PC-9 (cell line): ENCODE measurements around the gene PFN4. TPM values are rescaled to one million over a fixed set of nuclear protein-coding genes. Genes with fewer than 3 reads are reported as not detected.

Experiments
- BruUV-seq: library from RNA; stranded (reverse); fragments of 400-500 nt; replicated peaks from 2 replicates; lab custom pipeline; 2021; lab: Mats Ljungman, UMichigan
- CTCF ChIA-PET: fragments of 300-600 bp; sonication (Branson Sonifier 250); formaldehyde crosslinking; loops from one replicate; lab custom pipeline; 2022; ENCODE audit warnings: antibody characterized with exemption; lab: Charles Lee
- POLR2A ChIA-PET: fragments of 300-600 bp; sonication (Branson Sonifier 250); formaldehyde crosslinking; loops from one replicate; lab custom pipeline; 2022; ENCODE audit warnings: antibody characterized with exemption; ENCODE audit not compliant: unreplicated experiment; lab: Charles Lee
- DNase-seq, 2 experiments: peaks; one replicate each; pipeline versions ENCODE4 v3.0.0 to v3.0.0-alpha.2; 2015 to 2022; ENCODE audit warnings: mixed read lengths in 1 of 2
- H2AFZ ChIP-seq: fragments of 200-600 bp; sonication (generic); 2 replicates; pipeline ENCODE4 v1.8.1; 2017; ENCODE audit warnings: antibody characterized with exemption
- H3F3A ChIP-seq: fragments of 200-600 bp; sonication (generic); 2 replicates; pipeline ENCODE4 v1.8.1; 2017; ENCODE audit warnings: antibody characterized with exemption, mild to moderate bottlenecking, low read depth; ENCODE audit not compliant: insufficient read depth
- H3K27ac ChIP-seq: fragments of 200-600 bp; sonication (generic); 2 replicates; pipeline ENCODE4 v1.6.1; 2016; ENCODE audit warnings: mixed run types
- H3K27me3 ChIP-seq: fragments of 200-600 bp; sonication (generic); 2 replicates; pipeline ENCODE4 v1.6.1; 2016; ENCODE audit warnings: low read depth, mixed run types; ENCODE audit not compliant: insufficient read depth
- H3K36me3 ChIP-seq: fragments of 200-600 bp; sonication (generic); 2 replicates; pipeline ENCODE4 v1.6.1; 2016; ENCODE audit warnings: low read depth, mixed run types
- H3K4me1 ChIP-seq: fragments of 200-600 bp; sonication (generic); replicated peaks from 2 replicates; pipeline ENCODE4 v1.6.1; 2016; ENCODE audit warnings: mixed run types; ENCODE audit not compliant: insufficient read depth
- H3K4me2 ChIP-seq: fragments of 200-600 bp; sonication (generic); 2 replicates; pipeline ENCODE4 v1.6.1; 2017; ENCODE audit warnings: mixed run types
- H3K4me3 ChIP-seq: fragments of 200-600 bp; sonication (generic); 2 replicates; pipeline ENCODE4 v1.6.1; 2016; ENCODE audit warnings: mixed run types
- H3K79me2 ChIP-seq: fragments of 200-600 bp; sonication (generic); 2 replicates; pipeline ENCODE4 v1.6.1; 2017; ENCODE audit warnings: low read depth, mixed run types
- H3K9me2 ChIP-seq: fragments of 200-600 bp; sonication (generic); 2 replicates; pipeline ENCODE4 v1.8.1; 2017; ENCODE audit warnings: mild to moderate bottlenecking; ENCODE audit not compliant: insufficient read depth
- H3K9me3 ChIP-seq: fragments of 200-600 bp; sonication (generic); 2 replicates; pipeline ENCODE4 v1.8.1; 2016; ENCODE audit warnings: low read depth; ENCODE audit not compliant: insufficient read depth
- H4K20me1 ChIP-seq: fragments of 200-600 bp; sonication (generic); 2 replicates; pipeline ENCODE4 v1.8.1; 2017; ENCODE audit not compliant: insufficient read depth
- EZH2 ChIP-seq: fragments of 200-600 bp; sonication (generic); IDR thresholded peaks from 2 replicates; pipeline ENCODE4 v1.8.0; 2017; ENCODE audit warnings: antibody characterized with exemption, low read depth
- intact Hi-C: fragments of 100-400 bp; cut with micrococcal nuclease; formaldehyde crosslinking; loops from one replicate; pipeline ENCODE4 v1.10.0; 2022; ENCODE audit not compliant: unreplicated experiment
- total RNA-seq: library from RNA; stranded (reverse); gene quantifications from 2 replicates; pipeline ENCODE4 v1.2.3, GENCODE V29; 2021
- TF ChIP-seq, protein P1 (sequence below): fragments of 200-600 bp; sonication (generic); conservative IDR thresholded peaks from 2 replicates; pipeline ENCODE4 v1.6.1; 2017; ENCODE audit warnings: mixed run types, antibody characterized with exemption, mild to moderate bottlenecking, moderate library complexity

PFN4 gene
- total RNA-seq, 1 experiment from 2014 or later = 1.2 TPM

DNA sequence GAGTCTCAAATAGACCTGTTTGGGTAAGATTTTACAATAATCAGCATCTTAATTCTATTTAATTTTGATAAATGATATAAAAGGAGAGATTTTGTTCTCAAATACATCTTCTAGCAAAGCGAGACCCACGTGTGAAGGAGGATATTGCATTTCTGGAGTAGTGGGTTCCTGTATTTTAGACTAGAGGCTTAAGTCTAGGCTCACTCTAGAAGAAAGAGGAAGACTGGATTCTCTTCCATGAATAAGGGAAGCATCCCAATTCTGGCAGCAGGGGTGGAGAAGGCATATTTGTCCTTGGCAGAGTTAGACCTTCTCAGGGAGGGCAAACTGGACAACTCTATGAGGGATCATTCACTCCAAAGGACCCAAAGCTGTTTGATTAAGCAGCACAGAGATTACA, 40.5 kb upstream of the PFN4 start:
- ChIA-PET CTCF (no interaction called here), POLR2A (interaction anchor here (0.7 kb wide), 1 partner anchor 673 kb away, joined by 4 read pairs; no protein-coding TSS in a partner anchor)
- TF ChIP-seq, protein P1, sequence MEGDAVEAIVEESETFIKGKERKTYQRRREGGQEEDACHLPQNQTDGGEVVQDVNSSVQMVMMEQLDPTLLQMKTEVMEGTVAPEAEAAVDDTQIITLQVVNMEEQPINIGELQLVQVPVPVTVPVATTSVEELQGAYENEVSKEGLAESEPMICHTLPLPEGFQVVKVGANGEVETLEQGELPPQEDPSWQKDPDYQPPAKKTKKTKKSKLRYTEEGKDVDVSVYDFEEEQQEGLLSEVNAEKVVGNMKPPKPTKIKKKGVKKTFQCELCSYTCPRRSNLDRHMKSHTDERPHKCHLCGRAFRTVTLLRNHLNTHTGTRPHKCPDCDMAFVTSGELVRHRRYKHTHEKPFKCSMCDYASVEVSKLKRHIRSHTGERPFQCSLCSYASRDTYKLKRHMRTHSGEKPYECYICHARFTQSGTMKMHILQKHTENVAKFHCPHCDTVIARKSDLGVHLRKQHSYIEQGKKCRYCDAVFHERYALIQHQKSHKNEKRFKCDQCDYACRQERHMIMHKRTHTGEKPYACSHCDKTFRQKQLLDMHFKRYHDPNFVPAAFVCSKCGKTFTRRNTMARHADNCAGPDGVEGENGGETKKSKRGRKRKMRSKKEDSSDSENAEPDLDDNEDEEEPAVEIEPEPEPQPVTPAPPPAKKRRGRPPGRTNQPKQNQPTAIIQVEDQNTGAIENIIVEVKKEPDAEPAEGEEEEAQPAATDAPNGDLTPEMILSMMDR = no peak
- no peak for TF ChIP-seq EZH2
- Histone ChIP-seq H3K9me3 (no peaks in the 10 kb centered on the region; the same call in 1 of the 2 replicates), H3K27me3 (no peaks in the 10 kb centered on the region), H3K36me3 (no peaks in the 10 kb centered on the region), H3F3A (no peaks in the 10 kb centered on the region), H3K4me3 (no peak overlapping the region), H2AFZ (no peak overlapping the region), H3K27ac (no peak overlapping the region), H3K79me2 (no peaks in the 10 kb centered on the region), H3K4me1 (no peaks in the 10 kb centered on the region), H3K4me2 (no peak overlapping the region), H4K20me1 (no peaks in the 10 kb centered on the region), H3K9me2 (no peaks in the 10 kb centered on the region)
- intact Hi-C loops = no loop called here
- BruUV-seq = no TSS peak
- DNase-seq = no peak

DNA sequence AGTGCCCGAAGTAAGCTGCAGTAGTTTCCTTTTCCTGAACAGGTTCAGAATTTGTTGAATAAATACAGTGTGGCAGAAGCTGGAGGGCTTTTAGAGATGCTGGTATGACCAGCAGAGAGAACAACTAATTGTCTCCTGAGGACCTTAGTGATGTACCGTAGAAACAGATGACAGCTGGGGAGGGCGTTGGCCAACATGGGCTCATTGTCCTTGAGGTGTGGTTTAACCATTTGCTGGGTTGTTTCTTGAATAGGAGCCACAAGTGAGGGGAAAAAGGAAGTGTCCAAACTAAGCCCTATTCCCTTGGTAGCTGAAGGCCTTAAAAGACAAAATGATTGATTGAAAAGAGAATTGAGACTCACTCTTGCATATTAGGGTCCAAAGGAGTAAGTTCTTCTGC, 40.1 kb upstream of the PFN4 start:
- H3K79me2 ChIP-seq = no peaks in the 10 kb centered on the region
- no peaks in the 10 kb centered on the region for H4K20me1 ChIP-seq
- H3K4me2 ChIP-seq = no peak overlapping the region
- no peaks in the 10 kb centered on the region for H3F3A ChIP-seq
- H2AFZ ChIP-seq = no peak overlapping the region
- intact Hi-C loops = no loop called here
- H3K4me1 ChIP-seq = no peaks in the 10 kb centered on the region
- TF ChIP-seq, protein P1 = no peak
- TF ChIP-seq EZH2 = no peak
- no peaks in the 10 kb centered on the region for H3K36me3 ChIP-seq
- POLR2A ChIA-PET = interaction anchor here (0.7 kb wide), 1 partner anchor 672 kb away, joined by 4 read pairs; no protein-coding TSS in a partner anchor
- no peak overlapping the region for H3K27ac ChIP-seq
- H3K27me3 ChIP-seq = no peaks in the 10 kb centered on the region
- H3K9me3 ChIP-seq = no peaks in the 10 kb centered on the region; the same call in 1 of the 2 replicates
- CTCF ChIA-PET = no interaction called here
- no peak for DNase-seq
- no TSS peak for BruUV-seq
- no peaks in the 10 kb centered on the region for H3K9me2 ChIP-seq
- H3K4me3 ChIP-seq = no peak overlapping the region

GRCh38 chr2:24162494-24162893, 39.4 kb upstream of the PFN4 start:
- DNase-seq = no peak
- no peaks in the 10 kb centered on the region for H4K20me1 ChIP-seq
- H3K4me2 ChIP-seq = no peak overlapping the region
- no peaks in the 10 kb centered on the region for H3K4me1 ChIP-seq
- H3K9me2 ChIP-seq = no peaks in the 10 kb centered on the region
- H3K79me2 ChIP-seq = no peaks in the 10 kb centered on the region
- H3K9me3 ChIP-seq = no peaks in the 10 kb centered on the region; the same call in 1 of the 2 replicates
- TF ChIP-seq EZH2 = no peak
- TF ChIP-seq, protein P1 = no peak
- H3K27me3 ChIP-seq = no peaks in the 10 kb centered on the region
- no peak overlapping the region for H3K27ac ChIP-seq
- H3K36me3 ChIP-seq = no peaks in the 10 kb centered on the region
- intact Hi-C loops = no loop called here
- H3K4me3 ChIP-seq = no peak overlapping the region
- no peak overlapping the region for H2AFZ ChIP-seq
- H3F3A ChIP-seq = no peaks in the 10 kb centered on the region
- ChIA-PET POLR2A (no interaction called here), CTCF (no interaction called here)
- no TSS peak for BruUV-seq
